Measurements from ENCODE around the gene FARP2.
"Not testable (repeated sequence)": the region's sequence is repeated elsewhere in the genome, so short reads cannot be mapped to it uniquely, and the experiment has no call there.

The FARP2 gene

DNA sequence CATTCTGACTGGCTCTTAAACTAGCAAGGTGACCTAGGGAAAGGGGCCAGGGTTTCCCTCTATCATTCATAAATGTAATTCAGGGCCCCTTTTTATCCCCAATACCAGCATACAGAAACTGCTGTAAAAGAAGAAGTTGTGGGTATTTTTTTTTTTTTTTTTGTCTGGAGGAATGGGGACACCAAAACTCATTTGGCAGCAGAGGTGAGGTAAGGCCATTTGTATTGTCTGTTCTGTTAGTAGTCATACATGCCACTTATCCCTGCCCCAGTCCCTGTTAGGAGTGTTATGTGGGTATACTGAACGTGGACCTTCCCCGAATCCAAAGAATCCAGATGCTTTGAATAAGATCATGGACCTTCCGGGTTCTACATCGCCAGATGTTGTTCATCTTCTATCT lies 38.7 kb upstream of the FARP2 start:
- H3K36me3 Mint-ChIP-seq = peaks cover 33 to 54% of the 10 kb centered on the region in 2 donors
- ATAC-seq (replicated peaks) (no peak), DNase-seq (no peak)
- H3K27ac Mint-ChIP-seq = peak overlapping the region; percentile 99
- H3K4me3 Mint-ChIP-seq = peak overlapping the region; percentile 95 to 99
- H3K27me3 Mint-ChIP-seq = no peaks in the 10 kb centered on the region
- H3K9me3 Mint-ChIP-seq = no peaks in the 10 kb centered on the region
- H3K4me1 Mint-ChIP-seq = peaks cover 35 to 72% of the 10 kb centered on the region in 2 donors

DNA sequence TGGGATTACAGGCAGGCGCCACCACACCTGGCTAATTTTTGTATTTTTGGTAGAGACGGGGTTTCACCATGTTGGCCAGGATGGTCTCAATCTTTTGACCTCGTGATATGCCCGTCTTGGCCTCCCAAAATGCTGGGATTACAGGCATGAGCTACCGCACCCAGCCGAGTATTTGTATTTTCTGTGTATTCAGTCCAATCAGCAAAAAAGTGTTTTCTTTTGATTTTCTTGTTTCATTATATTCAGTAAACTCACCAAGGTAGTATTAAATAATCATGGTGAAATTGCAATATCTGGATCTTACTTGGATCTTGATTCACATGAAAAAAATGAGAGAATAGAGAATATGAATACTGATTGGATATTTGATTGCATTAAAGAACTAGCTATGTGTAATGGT lies 37.3 kb upstream of the FARP2 start:
- Mint-ChIP-seq H3K4me1 (peaks cover 36 to 70% of the 10 kb centered on the region in 2 donors), H3K36me3 (peaks cover 29 to 52% of the 10 kb centered on the region in 2 donors), H3K4me3 (peak overlapping the region in 1 of 2 donors; percentile 35)
- H3K27me3 Mint-ChIP-seq; H3K27ac Mint-ChIP-seq; H3K9me3 Mint-ChIP-seq; ATAC-seq (replicated peaks); DNase-seq: not testable (repeated sequence)

GRCh38 chr2:241320394-241320793 lies 35.7 kb upstream of the FARP2 start:
- Mint-ChIP-seq H3K4me3 (no peak overlapping the region), H3K9me3 (no peaks in the 10 kb centered on the region), H3K27ac (no peak overlapping the region), H3K4me1 (peaks cover 45 to 83% of the 10 kb centered on the region in 2 donors), H3K27me3 (no peaks in the 10 kb centered on the region), H3K36me3 (peaks cover 35 to 59% of the 10 kb centered on the region in 2 donors)
- ATAC-seq (replicated peaks) = no peak
- DNase-seq = no peak

DNA sequence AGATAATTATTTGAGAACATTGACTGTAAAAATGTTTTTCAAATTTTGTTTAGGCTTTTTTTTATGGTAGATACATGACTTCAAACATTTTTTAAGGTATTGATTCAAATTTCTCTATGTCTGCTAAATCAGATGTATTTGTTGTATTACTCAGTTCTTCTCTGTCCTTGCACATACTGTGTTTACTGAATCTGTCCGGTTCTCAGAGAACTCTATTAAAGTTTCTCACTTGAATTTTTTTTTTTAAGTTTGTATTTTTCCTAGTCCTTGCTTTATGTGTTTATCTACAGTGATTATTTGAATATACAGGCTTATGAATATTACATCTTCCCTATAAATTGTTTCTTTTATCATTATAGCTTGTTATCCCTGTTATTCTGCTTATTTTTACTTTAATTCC lies 35.1 kb upstream of the FARP2 start:
- DNase-seq (no peak), ATAC-seq (replicated peaks) (no peak)
- H3K27me3 Mint-ChIP-seq = no peaks in the 10 kb centered on the region
- H3K4me1 Mint-ChIP-seq = peaks cover 45 to 84% of the 10 kb centered on the region in 2 donors
- peaks cover 35 to 59% of the 10 kb centered on the region in 2 donors for H3K36me3 Mint-ChIP-seq
- no peak overlapping the region for H3K27ac Mint-ChIP-seq
- no peaks in the 10 kb centered on the region for H3K9me3 Mint-ChIP-seq
- H3K4me3 Mint-ChIP-seq = no peak overlapping the region

DNA sequence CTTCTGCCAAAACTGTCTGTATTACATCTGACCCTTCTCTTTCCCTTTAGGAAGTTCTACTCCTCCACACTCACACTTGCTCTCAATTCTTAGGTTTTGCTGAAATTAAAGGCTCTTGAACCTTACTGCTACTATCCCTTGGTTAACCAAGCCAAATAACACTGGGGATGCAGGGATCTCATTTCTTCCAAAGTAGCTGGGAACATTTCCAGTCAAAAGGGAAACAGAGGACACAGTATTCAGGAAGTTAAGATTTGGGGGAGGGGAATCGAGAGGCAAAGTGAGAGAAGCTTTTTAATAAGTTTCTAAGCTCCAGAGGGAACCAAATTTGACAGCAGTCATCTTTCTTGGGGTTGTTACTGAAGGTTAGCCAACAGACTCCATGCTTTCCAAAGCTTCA lies 34.2 kb upstream of the FARP2 start:
- Mint-ChIP-seq H3K4me1 (peaks cover 43 to 82% of the 10 kb centered on the region in 2 donors), H3K27ac (no peak overlapping the region), H3K9me3 (no peaks in the 10 kb centered on the region), H3K4me3 (no peak overlapping the region), H3K27me3 (no peaks in the 10 kb centered on the region), H3K36me3 (peaks cover 34 to 59% of the 10 kb centered on the region in 2 donors)
- ATAC-seq (replicated peaks) (no peak), DNase-seq (no peak)

GRCh38 chr2:241323778-241324177 lies 32.3 kb upstream of the FARP2 start:
- Mint-ChIP-seq H3K36me3 (peaks cover 42 to 59% of the 10 kb centered on the region in 2 donors), H3K4me3 (no peak overlapping the region), H3K27me3 (no peaks in the 10 kb centered on the region), H3K4me1 (peaks cover 32 to 73% of the 10 kb centered on the region in 2 donors), H3K27ac (no peak overlapping the region), H3K9me3 (no peaks in the 10 kb centered on the region)
- DNase-seq (no peak), ATAC-seq (replicated peaks) (peak in 1 of 2 donors; percentile 45)

DNA sequence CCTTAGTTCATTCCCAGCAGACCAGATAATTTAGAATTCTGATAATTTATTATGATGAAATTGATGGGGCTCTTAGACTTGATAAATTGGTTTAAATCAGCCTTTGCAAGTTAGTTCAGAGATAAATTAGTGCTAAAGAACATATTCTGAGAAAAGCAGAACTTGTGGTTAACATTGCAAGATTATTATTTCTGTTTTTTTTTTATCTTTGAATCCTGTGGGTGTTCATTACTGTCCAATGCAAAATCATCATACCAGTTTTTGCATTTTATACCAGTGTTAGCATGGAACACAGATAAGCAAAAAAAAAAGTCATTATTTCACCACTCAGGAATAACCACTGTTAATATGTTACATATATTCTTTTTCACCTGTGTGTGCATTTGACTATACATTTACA lies 31.3 kb upstream of the FARP2 start:
- Mint-ChIP-seq H3K4me1 (peaks cover 29 to 63% of the 10 kb centered on the region in 2 donors), H3K36me3 (peaks cover 39 to 65% of the 10 kb centered on the region in 2 donors), H3K4me3 (no peak overlapping the region), H3K9me3 (no peaks in the 10 kb centered on the region), H3K27me3 (no peaks in the 10 kb centered on the region), H3K27ac (no peak overlapping the region)
- DNase-seq (no peak), ATAC-seq (replicated peaks) (peak in 1 of 2 donors; percentile 50)

DNA sequence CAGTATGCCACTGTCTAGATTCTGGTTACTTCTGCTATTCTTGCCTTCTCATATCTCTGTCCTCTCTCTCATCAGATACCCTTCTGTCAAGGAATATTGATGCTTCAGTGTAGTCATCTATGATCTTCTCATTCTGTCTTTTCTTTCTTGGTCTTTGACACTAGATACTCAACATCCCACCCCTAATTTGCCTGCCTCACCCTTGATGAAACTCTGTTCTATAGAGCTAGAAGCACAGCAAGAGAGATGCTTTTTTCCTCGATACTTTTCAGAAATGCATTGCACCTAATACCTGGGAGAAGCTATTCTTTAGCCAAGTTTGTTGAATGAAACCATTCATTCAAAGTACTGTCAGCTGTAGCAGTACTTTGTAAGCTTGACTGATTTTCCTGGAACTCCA lies 30.8 kb upstream of the FARP2 start:
- no peak overlapping the region for H3K27ac Mint-ChIP-seq
- no peaks in the 10 kb centered on the region for H3K9me3 Mint-ChIP-seq
- peaks cover 26 to 59% of the 10 kb centered on the region in 2 donors for H3K4me1 Mint-ChIP-seq
- H3K27me3 Mint-ChIP-seq = no peaks in the 10 kb centered on the region
- DNase-seq (no peak), ATAC-seq (replicated peaks) (no peak)
- peak overlapping the region in 1 of 2 donors; percentile 31 for H3K4me3 Mint-ChIP-seq
- peaks cover 38 to 65% of the 10 kb centered on the region in 2 donors for H3K36me3 Mint-ChIP-seq

DNA sequence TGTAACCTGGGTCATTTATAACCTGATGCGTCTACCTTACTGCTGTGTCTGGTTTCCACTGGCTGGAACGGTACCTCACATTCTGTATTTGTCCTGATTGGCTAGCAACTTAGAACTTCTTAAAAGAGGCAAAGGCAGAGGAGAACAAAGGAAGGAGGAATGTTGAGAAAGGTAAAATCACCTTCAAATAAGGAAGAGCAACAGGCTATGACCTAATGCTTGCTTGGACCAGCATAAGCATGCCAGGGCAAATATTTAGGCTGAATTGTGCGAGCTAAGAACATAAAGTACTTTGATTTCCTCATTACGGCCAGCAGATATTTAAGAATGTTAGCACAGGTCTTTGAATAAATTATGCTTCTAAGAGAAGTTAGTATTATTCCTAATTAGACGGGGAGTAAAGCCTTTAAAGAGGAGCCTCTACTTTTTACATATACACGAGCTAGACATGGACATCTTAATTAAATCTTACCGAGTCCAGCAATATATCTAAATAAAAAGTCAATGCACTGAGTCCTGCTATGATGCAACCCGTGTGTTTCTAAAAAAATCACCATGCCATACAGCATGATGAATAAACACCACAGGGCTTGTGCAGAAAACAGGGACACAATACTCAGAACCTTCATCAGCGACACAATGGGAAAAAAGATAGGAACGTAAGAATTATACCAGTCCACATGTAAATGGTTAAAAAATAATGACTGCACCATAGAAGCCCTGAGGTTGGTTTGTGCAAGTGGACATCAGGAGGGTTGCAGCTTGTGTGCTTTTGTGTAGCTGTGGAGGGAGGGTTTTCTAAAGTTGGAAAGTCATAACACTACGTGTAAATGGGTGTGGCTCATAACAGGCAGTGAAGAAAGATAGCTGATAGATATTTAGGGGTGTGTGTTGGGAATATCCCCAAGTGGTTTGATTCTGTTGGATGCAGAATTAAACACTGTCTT lies 26.1 kb upstream of the FARP2 start:
- no peak for ATAC-seq (replicated peaks)
- H3K36me3 Mint-ChIP-seq = peaks cover 37 to 68% of the 10 kb centered on the region in 2 donors

DNA sequence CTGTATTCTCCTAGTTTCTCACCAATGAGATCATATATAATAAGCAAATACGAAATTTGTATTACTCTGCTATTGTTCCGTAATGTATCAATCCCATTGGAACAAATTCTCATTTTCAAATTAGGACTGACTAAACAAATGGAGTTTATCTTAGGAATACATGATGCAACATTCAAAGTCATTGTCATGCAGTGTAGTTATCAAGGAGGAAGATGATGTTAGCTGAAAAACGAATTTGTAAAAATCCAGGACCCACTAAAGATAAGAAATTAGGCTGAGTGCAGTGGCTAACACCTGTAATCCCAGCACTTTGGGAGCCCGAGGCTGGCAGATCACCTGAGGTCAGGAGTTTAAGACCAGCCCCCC lies 25.5 kb upstream of the FARP2 start:
- Mint-ChIP-seq H3K36me3 (peaks cover 33 to 64% of the 10 kb centered on the region in 2 donors), H3K27me3 (no peaks in the 10 kb centered on the region), H3K4me3 (no peak overlapping the region), H3K27ac (no peak overlapping the region), H3K4me1 (peaks cover under 1 to 14% of the 10 kb centered on the region in 2 donors), H3K9me3 (no peaks in the 10 kb centered on the region)
- DNase-seq = no peak
- no peak for ATAC-seq (replicated peaks)

More for the DNA sequence above, 26.1 kb upstream of the FARP2 start:
- DNase-seq = no peak
- Mint-ChIP-seq H3K4me1 (peaks cover 3 to 16% of the 10 kb centered on the region in 2 donors), H3K27ac (peak overlapping the region; percentile 34), H3K9me3 (no peaks in the 10 kb centered on the region), H3K27me3 (no peaks in the 10 kb centered on the region), H3K4me3 (no peak overlapping the region)

DNA sequence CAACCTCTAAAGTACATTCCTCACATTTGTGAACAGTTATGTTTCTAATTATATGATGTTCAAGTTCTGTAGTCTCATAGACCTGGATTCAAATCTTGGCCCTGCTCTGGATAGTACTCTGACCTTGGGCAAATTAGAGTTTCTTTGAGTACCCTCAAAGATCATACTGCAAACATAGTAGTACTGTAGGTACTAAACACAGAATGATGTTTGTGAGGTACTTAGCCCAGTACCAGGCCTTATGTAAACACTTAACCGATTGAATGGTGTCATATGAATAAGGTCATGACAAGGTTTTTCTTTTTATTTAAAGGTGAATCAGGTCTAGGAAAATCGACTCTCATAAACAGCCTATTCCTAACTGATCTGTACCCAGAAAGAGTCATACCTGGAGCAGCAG lies 21.3 kb upstream of the FARP2 start:
- Mint-ChIP-seq H3K27me3 (no peaks in the 10 kb centered on the region), H3K36me3 (peaks cover 27 to 47% of the 10 kb centered on the region in 2 donors), H3K4me3 (no peak overlapping the region), H3K9me3 (no peaks in the 10 kb centered on the region), H3K27ac (no peak overlapping the region), H3K4me1 (peaks cover 6 to 22% of the 10 kb centered on the region in 2 donors)
- DNase-seq = no peak
- ATAC-seq (replicated peaks) = no peak

- no peak for DNase-seq
- Mint-ChIP-seq H3K4me3 (peak overlapping the region in 1 of 2 donors; percentile 33), H3K27me3 (no peaks in the 10 kb centered on the region), H3K27ac (no peak overlapping the region), H3K4me1 (peaks cover 8 to 31% of the 10 kb centered on the region in 2 donors), H3K36me3 (peaks cover 43 to 46% of the 10 kb centered on the region in 2 donors), H3K9me3 (no peaks in the 10 kb centered on the region)
- ATAC-seq (replicated peaks) = no peak
These were observed 16.1 kb upstream of the FARP2 start for GRCh38 chr2:241339839-241340630.

GRCh38 chr2:241340631-241341163 lies 15.4 kb upstream of the FARP2 start:
- no peak for ATAC-seq (replicated peaks)
- H3K27ac Mint-ChIP-seq = peak overlapping the region; percentile 21
- peak overlapping the region in 1 of 2 donors; percentile 22 for H3K4me3 Mint-ChIP-seq
- H3K27me3 Mint-ChIP-seq = no peaks in the 10 kb centered on the region
- H3K36me3 Mint-ChIP-seq = peaks cover 43 to 45% of the 10 kb centered on the region in 2 donors
- DNase-seq = no peak
- H3K9me3 Mint-ChIP-seq = no peaks in the 10 kb centered on the region
- peaks cover 7 to 26% of the 10 kb centered on the region in 2 donors for H3K4me1 Mint-ChIP-seq

DNA sequence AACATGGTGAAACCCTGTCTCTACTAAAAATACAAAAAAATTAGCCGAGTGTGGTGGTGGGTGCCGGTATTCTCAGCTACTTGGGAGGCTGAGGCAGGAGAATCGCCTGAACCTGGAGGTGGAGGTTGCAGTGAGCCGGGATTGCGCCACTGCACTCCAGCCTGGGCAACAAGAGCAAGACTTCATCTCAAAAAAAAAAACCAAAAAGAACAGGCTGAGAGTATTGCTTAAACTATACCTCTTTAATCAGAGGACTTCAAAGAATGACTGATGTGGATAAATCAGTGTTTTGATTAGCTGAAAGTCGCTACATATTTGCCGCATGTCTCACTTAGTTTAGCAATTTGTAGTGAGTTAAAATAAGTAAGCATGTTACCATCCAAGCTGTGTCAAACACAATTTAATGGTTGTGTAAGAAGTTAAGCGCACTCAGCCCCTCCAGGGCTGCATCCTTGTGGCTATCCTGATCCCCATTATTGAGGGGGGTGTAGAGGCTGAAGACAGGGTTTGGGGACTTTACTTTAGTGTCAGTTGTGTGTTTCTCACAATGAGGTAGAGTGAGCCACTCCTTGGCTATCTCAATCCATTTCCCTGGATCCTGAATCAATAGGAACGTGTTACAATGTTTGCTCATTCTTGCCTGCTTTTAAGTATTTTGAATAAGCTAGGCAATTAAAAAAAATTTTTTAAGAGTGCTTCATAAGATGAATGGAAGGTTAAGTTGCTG lies 11.0 kb upstream of the FARP2 start:
- peaks cover 1 to 7% of the 10 kb centered on the region in 2 donors for H3K4me1 Mint-ChIP-seq
- no peak for DNase-seq
- no peak overlapping the region for H3K27ac Mint-ChIP-seq
- H3K9me3 Mint-ChIP-seq = no peaks in the 10 kb centered on the region
- no peak for ATAC-seq (replicated peaks)
- peaks cover 42 to 47% of the 10 kb centered on the region in 2 donors for H3K36me3 Mint-ChIP-seq
- H3K4me3 Mint-ChIP-seq = no peak overlapping the region
- H3K27me3 Mint-ChIP-seq = no peaks in the 10 kb centered on the region

Data from stimulated activated naive B cell treated with anti-CD40 and anti-IgM and Interleukin-4, amounts not matched to agents 10 μg/mL and 1 μg/mL and 100 μg/mL, for 72 hours (primary cell).